GM18507 (cell line): ENCODE results near the gene RALGAPB.
"Not testable (repeated sequence)": the region's sequence is repeated elsewhere in the genome, so short reads cannot be mapped to it uniquely, and the experiment has no call there.

Experiments
- DNase-seq: peaks from one replicate; pipeline ENCODE4 v3.0.0; 2011; ENCODE audit warnings: low read depth; ENCODE audit not compliant: insufficient read length; ENCODE audit errors: extremely low spot score
- FAIRE-seq: peaks from 2 replicates; lab custom pipeline; 2011; peaks lifted over from hg19 to GRCh38; lab: Jason Lieb, UNC

RALGAPB gene

DNA sequence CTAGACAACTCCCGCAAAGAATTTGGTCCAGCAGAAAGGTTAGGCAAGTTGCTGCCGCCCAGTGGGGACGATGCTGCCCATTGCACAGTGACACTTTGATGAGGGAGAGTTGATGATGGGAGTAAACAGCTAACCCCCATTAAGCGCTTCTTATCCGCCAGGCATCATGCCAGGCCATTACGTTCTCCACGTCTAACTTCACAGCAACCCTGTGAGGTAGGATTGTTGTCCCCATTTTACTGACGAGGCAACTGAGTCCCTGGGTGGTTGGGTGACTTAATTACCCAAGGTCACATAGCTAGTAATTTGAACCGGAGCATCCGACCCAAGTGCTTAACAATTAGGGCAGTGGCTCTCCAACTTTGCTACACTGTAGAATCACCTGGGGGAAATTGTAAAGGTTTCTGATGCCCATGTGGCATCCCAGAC, 738 bp downstream of the RALGAPB start:
- DNase-seq, result no peak
- no peak for FAIRE-seq

DNA sequence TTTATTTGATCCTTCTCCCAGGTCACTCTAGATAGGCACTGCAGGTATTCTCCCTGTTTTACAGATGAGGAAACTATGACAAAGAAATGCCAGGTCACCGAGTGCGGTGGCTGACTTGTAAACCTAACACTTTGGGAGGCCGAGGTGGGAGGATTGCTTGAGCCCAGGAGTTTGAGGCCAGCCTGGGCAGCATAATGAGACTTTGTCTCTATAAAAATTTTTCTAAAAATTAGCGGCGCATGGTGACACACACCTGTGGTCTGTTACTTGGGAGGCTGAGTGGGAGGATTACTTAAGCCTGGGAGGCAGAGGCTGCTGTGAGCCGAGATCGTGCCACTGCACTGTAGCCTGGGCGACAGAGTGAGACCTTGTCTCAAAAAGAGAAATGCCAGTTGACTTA, 5.1 kb downstream of the RALGAPB start:
- DNase-seq (no peak), FAIRE-seq (no peak)

DNA sequence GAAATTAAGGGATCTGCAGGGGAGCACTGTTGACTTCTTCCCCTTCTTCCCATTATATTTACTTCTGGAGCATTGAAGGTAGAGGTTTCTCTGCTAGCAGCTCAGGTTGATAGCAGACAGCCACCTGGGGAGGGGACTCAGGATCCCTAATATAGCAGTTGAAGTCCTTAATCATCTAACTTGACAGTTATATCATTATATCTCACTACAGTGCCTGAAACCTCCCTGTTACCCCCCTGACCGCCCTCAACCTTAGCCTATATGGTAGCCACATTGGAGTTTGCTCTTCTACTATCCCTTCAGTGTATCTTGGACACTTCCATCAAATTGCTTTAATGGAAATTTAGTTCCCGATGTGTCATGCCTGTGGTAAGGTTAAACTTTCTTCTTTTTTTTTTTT, 7.0 kb downstream of the RALGAPB start:
- DNase-seq (no peak), FAIRE-seq (no peak)

DNA sequence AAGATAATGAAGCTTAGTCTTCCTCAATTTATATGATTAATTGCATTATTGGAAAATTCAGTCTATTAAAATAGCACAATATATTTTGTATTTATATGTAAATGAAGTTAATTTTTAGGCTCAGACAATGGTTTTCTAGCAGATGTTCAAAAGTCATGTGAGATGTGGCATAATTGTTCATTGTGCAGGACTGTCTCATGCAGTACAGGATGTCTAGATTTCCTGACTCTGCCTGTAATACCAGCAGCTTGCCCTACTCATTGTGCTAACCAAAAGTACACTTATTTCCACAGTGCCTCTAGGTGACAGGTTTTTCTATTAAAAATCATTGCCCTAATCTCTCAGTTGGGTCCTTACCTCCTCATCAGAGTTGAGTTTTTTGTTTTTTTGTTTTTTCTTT, 12.4 kb downstream of the RALGAPB start:
- DNase-seq (no peak), FAIRE-seq (no peak)

DNA sequence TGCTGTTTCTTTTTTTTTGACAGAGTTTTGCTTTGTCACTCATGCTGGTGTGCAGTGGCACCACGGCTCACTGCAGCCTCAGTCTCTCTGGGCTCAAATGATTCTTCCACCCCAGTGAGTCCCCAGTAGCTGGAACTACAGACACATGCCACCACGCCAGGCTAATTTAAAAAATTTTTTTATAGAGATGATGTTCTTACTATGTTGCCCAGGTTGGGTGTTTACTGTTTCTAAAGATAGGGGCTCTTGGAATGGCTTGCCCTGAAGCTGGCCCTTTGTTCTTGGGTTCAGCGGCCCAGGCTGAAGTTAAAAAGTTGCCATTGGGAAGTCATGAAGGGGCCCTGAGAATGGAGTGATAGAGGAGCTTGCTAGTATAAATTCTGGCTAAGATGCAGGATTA, 16.5 kb downstream of the RALGAPB start:
- FAIRE-seq (no peak), DNase-seq (no peak)

DNA sequence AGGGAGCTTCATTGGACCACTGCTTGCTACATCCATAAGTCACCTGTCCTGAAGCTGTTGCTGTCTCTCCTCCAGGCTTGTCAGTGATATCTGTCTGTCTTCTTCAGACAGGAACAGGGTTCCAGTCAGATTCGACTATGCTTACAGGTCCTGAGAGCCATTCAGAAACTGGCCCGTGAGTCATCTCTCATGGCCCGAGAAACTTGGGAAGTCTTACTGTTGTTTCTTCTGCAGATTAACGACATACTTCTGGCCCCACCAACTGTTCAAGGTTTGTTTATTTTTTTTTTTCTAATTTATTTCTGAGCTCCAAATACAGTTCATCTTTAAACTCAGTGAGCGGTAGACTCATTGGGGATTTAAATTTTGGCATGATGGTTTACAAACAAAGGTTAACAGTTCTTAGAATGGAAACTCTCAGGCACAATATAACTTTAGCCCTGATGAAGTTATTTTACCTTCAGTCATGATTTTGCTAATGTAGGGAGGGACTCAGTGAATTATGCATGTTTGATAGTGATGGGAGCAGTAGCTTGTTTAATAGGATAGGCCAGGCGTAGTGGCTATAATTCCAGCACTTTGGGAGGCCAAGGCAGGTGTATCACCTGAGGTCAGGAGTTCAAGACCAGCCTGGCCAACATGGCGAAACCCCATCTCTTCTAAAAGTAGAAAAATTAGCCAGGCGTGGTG, 24.7 kb downstream of the RALGAPB start:
- DNase-seq (no peak), FAIRE-seq (no peak)

DNA sequence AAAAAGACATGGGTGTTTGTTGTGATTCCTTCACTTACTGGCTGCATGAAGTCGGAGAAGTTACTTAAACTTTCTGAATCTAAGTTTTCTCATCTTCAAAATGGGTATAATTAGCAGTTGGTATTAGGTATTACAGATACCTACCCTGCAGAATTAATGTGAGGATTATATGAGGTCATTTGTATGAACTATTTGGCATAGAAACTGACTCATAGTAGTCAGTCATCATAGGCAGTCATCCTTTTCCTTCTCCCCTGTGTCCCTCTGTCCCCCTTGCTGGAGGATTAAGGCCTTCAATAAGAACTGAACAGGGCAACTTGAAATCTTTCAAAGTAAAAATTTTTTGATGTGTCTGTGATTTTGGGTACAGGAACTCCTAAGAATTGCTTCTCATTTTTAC, 26.3 kb downstream of the RALGAPB start:
- no peak for DNase-seq
- FAIRE-seq, result no peak

DNA sequence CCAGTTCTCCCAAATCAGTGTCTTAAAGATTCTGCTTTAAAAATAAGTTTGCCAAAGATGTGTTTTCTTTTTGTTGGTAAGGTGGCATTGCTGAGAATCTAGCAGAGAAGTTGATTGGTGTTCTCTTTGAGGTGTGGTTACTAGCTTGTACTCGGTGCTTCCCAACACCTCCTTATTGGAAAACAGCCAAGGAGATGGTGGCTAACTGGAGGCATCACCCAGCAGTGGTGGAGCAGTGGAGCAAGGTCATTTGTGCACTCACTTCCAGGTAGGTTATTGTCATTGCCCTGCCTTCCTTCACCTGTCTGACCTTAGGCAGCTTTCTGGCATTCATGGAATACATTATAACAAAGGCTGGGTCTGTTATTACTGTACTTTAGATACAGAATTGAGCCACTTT, 26.7 kb downstream of the RALGAPB start:
- FAIRE-seq (no peak), DNase-seq (no peak)

DNA sequence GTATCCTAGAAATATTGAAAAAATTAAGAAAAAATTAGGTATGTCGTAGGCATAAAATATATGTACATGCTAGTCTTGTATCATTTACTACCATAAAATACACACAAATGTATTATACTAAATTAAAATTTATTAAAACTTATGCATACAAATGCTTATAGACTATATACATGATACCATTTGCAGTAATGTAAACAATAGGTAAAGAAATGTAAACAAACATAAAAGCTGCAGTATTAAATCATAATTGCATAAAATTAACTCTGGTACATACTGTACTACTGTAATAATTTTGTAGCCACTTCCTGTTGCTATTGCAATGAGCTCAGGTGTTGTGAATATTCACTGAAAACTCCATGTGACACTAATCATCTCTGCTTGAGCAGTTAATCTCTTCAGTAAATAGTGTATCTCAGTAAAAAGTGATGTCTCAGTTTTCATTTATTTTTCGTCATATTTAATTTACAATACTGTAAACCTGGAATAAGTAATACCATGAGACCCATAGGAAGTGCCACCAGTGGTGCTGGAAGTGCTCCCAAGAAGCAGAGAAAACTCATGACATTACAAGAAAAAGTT, 29.3 kb downstream of the RALGAPB start:
- FAIRE-seq (no peak), DNase-seq (no peak)

DNA sequence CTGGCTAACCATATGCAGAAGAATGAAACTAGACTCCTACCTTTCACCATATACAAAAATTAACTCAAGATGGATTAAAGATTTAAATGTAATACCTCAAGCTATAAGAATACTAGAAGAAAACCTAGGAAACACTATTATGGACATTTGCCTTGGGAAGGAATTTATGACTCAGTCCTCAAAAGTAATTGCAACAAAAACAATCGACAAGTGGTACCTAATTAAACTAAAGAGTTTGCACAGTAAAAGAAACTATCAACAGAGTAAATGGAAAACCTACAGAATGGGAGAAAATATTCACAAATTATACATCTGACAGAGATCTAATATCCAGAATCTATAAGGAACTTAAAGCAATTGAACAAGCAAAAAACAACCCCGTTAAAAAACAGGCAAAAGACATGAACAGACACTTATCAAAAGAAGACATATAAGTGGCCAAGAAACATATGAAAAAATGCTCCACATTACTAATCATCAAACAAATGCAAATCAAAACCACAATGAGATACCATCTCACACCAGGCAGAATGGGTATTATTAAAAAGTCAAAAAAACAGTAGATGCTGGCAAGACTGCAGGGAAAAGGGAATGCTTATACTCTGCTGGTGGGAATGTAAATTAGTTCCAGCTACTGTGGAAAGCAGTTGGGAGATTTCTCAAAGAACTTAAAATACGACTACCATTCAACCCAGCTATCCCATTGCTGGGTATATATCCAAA, 31.9 kb downstream of the RALGAPB start:
- no peak for FAIRE-seq
- no peak for DNase-seq

DNA sequence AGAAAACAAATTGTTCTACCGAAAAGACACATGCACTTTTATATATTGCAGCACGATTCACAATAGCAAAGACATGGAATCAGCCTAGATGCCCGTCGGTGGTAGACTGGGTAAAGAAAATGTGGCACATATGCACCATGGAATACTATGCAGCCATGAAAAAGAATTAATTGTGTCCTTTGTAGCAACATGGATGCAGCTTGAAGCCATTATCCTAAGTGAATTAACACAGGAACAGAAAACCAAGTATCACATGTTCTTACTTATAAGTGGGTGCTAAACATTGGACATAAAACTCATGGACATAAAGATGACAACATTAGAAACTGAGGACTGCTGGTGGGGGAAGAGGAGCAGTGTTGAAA, 32.4 kb downstream of the RALGAPB start:
- FAIRE-seq, result no peak
- DNase-seq, result no peak

DNA sequence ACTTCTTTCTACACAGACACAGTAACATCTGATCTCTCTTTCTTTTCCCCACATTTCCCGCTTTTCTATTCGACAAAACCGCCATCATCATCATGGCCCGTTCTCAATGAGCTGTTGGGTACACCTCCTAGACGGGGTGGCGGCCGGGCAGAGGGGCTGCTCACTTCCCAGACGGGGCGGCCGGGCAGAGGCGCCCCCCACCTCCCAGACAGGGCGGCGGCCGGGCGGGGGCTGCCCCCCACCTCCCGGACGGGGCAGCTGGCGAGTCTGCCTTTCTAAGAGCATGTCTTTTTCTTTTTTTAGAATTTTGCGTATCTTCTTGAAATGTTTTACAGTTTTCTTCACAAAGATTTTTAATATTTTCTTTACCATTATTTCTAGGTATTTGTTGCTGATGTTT, 39.1 kb downstream of the RALGAPB start:
- DNase-seq, FAIRE-seq: not testable (repeated sequence)

DNA sequence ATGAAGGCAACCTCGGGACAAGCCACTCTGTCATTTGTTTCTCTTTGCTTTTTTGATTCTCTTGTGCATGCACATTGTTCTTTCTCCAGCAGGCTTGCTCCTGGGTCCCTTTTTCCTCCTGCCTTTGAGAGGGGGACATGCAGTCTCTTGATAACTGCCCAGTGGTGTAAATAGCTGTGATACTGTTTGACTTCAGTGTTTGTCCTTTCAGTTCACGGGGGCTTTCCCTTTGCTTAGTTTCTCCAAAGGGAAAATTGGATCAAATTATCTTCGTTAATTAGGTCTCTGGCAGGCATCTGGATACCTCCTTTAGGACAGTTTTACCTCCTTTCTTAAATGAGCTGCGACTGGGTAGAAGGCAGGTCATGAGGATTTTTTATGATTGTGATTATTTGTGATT, 41.5 kb downstream of the RALGAPB start:
- DNase-seq, result no peak
- FAIRE-seq, result no peak

DNA sequence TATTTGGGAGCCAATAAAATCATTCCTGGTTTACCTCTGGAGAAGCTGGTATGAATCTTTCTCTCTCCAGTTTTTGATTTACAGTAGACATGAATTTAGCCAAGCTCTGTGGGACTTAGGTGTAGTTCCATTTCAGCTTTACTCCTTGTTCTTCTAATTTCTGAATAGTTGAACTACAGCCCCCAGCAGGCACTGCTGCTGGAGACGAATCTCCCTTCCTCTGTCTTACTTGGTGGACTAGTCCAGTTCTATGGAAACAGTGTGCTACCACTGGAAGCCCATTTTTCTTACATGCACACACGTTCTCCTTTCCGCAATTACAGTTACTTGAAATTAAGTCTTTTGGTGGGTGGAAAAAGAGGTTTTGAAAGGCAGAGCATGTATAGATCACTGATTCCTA, 42.3 kb downstream of the RALGAPB start:
- no peak for DNase-seq
- FAIRE-seq, result no peak

DNA sequence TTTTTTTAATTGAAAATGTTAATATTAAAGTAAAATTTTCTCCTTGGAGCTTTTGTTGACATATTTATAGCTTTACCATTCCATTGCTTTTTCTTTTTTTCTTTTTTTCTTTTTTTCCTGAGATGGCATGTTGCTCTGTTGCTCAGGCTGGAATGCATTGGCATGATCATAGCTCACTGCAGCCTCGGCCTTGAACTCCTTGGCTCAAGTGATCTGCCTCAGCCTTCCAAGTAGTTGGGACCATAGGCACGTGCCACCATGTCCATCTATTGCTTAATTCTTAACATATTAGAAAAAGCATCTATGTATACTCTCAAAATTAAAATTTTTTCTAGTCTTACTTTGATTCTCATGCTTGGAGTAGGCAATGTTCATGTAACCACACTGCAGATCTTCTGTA, 43.0 kb downstream of the RALGAPB start:
- FAIRE-seq (no peak), DNase-seq (no peak)

DNA sequence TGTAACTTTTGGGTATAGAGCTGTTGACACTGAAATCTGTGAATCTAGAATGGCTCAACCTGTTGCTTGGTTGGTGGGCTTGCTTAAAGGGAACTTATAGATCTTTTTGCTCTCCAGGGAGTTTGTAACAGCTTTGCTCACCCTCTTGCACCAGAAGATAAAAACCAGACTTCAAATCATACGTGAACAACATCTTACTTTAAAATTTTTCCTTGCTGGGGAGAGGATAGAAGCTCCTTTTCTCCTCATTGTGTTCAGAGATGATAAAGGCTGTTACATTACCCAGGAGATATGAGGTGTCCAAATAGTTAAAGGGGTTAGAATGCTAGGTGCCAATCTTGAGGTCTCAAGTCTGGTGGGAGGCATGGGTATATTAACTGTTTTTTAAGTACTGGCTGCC, 46.8 kb downstream of the RALGAPB start:
- FAIRE-seq (no peak), DNase-seq (no peak)

DNA sequence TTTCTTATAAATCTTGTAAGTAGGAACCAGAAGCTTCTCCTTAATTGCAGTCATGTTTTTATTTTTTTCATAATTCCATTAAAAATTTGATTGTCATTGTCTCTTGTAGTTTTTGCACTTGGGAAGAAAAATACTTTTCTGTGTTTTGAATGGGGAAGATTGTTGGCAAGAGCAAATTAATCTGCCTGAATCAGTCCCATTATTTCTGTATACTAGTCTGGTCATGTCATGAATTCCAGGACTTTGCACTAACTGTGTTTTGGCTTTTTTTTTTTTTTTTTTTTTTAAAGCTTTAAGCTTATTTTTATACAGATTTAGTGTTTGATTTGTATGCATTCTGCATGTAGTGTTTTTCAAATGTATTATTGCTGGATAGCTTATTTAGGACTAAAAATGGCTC, 47.6 kb downstream of the RALGAPB start:
- DNase-seq, result no peak
- no peak for FAIRE-seq

DNA sequence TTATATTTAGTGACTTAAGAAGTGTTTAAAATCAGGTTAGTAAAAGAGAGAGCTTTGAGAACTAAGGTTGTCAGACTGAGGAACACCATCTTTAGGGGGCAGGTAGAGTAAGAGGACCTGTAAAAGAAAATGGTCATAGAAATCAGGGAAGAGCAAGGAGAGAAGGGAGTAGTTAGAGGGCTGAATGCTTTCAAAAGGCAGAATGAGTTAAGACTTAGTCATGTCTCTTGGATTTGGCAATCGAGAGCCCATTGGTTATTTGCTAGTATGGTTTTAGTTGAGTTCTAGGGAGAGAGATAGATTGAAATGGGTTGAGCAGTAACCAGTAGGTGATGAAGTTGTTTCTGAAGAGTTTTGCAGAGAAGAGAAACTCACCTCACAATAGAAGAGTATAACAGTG, 51.1 kb downstream of the RALGAPB start:
- no peak for FAIRE-seq

DNA sequence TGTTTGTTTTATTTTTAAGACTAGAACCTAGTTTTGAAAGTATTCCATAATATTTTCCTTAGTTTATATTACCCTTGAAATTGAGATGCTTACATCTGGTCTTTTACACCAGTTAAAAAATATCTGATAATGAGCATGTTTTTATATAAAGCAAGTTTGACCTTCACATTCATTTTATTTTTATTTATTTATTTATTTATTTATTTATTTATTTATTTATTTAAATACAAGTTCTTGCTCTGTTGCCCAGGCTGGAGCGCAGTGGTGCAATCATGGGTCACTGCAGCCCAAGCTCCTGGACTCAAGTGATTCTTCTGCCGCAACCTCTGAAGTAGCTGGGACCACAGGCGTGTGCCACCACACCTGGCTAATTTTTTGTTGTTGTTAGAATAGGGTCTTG, 55.5 kb downstream of the RALGAPB start:
- FAIRE-seq, result no peak
- DNase-seq, result no peak

More for the DNA sequence above, 51.1 kb downstream of the RALGAPB start:
- no peak for DNase-seq

DNA sequence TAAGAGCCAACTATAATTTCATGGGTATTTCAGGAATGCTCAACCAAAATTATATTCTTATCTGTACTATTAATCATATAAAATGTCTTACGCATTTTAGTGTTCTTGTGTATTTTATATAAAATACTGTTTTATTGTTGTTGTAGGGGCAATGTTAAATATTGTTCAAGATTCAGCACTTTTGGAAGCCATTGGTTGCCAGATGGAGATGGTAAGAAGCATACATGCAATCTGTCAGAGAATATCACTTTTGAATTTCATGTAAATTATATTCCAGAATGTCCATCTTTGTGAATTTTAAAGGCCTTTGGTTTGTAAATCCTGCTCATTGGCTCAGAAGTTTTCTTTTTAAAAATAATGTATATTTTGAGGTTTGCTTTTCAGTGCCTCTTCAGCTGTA, 58.4 kb downstream of the RALGAPB start:
- no peak for FAIRE-seq
- no peak for DNase-seq

DNA sequence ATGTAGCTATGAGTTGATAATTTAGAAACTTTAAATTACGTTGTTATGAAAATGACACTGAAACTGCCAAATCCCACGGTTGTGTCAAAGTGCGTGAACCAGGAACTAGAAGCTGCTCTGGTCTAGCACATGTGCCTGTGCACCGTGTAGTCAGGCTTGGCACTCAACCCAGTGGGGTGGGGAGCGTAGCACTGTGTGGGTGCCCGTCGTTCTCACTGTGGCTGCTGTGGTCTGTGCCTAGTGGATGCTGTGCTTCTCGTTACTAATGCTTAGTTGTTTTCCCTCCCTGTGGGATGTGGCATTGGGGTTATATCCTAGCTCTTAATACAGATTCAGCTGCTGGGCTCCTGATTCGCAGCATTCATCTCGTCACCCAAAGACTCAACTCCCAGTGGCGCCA, 62.1 kb downstream of the RALGAPB start:
- FAIRE-seq, result no peak
- DNase-seq, result no peak
